Astrocyte of the spinal cord (primary cell): ENCODE results near the gene TAAR8.

Experiments
- DNase-seq: peaks from one replicate; pipeline ENCODE4 v3.0.0; 2011; ENCODE audit warnings: low read depth, low spot score
- H3K4me3 ChIP-seq: 2 replicates; pipeline ENCODE4 v1.5.1; 2011; ENCODE audit warnings: low read depth, mild to moderate bottlenecking, low read length, moderate library complexity
- CTCF ChIP-seq: IDR thresholded peaks from 2 replicates; pipeline ENCODE4 v1.5.1; 2012; ENCODE audit warnings: low read depth, mild to moderate bottlenecking, low read length, inconsistent platforms
- in situ Hi-C: cut with HindIII; loops from 2 replicates; pipeline ENCODE4 v1.10.0; 2017; ENCODE audit warnings: low sequenced_read_pairs

Gene TAAR8

GRCh38 chr6:132511831-132512220 is 40.6 kb upstream of the TAAR8 start:
- in situ Hi-C loops, result no loop called here
- no peak for TF ChIP-seq CTCF
- no peak for DNase-seq
- peak overlapping the region; percentile 82 for H3K4me3 ChIP-seq

GRCh38 chr6:132512342-132512637 is 40.2 kb upstream of the TAAR8 start:
- DNase-seq, result no peak
- H3K4me3 ChIP-seq, result peak overlapping the region; percentile 82
- in situ Hi-C loops, result no loop called here
- TF ChIP-seq CTCF, result no peak

GRCh38 chr6:132512638-132513632 is 39.5 kb upstream of the TAAR8 start, which contains the start of gene STX7:
Gene STX7, minus strand, starts transcription at chr6:132513116. Its CDS starts 9,586 bp downstream, at chr6:132503530.
- in situ Hi-C loops, result no loop called here
- no peak for TF ChIP-seq CTCF
- DNase-seq, result peak; percentile 90
- peak within 1 kb of the TSS; percentile 82 for H3K4me3 ChIP-seq

- DNase-seq, result no peak
- H3K4me3 ChIP-seq, result no peak overlapping the region
- in situ Hi-C loops, result no loop called here
- TF ChIP-seq CTCF, result no peak
Observed at GRCh38 chr6:132513831-132514545, 38.5 kb upstream of the TAAR8 start.

- in situ Hi-C loops, result no loop called here
- no peak for DNase-seq
- no peak for TF ChIP-seq CTCF
- H3K4me3 ChIP-seq, result no peak overlapping the region
Observed at GRCh38 chr6:132515386-132515785, 37.1 kb upstream of the TAAR8 start.

- no peak overlapping the region for H3K4me3 ChIP-seq
- DNase-seq, result peak; percentile 35
- no peak for TF ChIP-seq CTCF
- in situ Hi-C loops, result no loop called here
Observed at GRCh38 chr6:132520953-132521352, 31.5 kb upstream of the TAAR8 start.
